Measurements from ENCODE around the gene RANBP10.

The RANBP10 gene

DNA sequence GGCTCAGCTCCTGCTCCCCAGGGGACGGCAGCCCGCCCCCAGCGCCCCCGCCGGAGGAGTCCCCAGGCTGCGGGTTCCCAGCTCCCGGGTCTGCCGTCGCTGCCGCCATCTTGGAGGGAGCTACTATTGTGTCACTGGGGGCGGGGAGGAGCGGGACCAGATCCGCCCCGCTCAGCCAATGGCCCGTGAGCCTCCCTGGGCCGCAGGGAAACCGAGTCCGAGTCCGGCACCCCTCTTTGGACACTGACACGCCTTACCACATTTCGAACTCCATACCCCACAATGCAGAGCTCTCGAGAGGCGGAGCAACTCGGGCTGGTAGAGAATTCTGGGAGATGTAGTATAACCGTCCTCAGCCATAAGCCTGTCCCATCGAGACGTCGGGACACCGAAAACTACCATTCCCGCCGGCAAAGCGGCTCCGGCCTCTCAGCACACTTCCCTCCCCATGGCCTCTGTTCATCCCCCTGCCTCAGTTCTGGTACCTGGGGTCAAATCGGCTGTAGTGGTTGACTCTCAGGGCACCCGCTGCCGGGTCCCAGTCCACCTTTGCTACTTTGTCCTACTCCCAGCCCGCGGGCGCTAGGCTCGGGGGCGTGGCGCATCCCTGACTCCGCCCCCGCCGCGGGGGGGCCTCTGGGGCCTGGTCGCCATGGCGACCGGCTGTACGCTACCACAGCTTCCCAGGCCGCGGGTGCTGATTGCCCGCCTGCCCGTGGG, at the start of gene RANBP10, which contains the start of gene TSNAXIP1:
TSS of gene RANBP10 (minus strand) at position 133 of the 720 bp plus-strand sequence. CDS start at position 109, 24 bp downstream.
TSS of gene TSNAXIP1 (plus strand) at position 462 of the 720 bp plus-strand sequence. CDS start 261 bp downstream, outside the sequence.
- H3K36me3 ChIP-seq (ENCODE audit: insufficient read depth, low read length): no peaks in the 10 kb centered on the region; the same call in 1 of the 2 replicates
- peak within 1 kb of the TSS; percentile 92 for H3K9ac ChIP-seq (ENCODE audit: insufficient read length)
- no peaks in the 10 kb centered on the region for H3K9me3 ChIP-seq (ENCODE audit: low read depth, low read length)
- DNase-seq (ENCODE audit: low read depth, low spot score): peak; percentile 86
- 0 out of 2 replicates have a peak within 1 kb of the TSS, but pooled peaks have one; percentile 25 for H3K27ac ChIP-seq
- TF ChIP-seq POLR2AphosphoS5 (IDR thresholded peaks at IDR 0.05; ENCODE audit: borderline replicate concordance, low read depth, low read length): peak; percentile 80
- no peak for TF ChIP-seq EZH2 (IDR thresholded peaks at IDR 0.05)
- peak within 1 kb of the TSS; percentile 86 for H3K4me3 ChIP-seq

DNA sequence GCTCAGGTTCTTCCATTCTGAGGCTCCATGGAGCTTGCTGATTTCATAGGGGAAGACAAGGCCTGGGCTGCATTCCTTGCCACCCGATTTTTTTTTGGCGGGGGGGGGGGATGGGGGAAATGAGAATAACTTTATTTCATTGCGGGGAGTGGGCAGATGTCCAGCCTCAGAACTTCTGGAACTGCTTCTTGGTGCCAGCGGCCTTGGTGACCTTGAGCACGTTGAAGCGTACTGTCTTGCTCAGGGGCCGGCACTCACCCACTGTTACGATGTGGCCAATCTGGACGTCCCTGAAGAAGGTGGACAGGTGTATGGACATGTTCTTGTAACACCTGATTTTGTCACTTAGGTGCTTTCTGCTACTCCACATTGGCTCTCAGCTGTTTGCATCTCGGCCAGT, 49.4 kb upstream of the RANBP10 start:
- DNase-seq (ENCODE audit: low read depth, low spot score): no peak
- Histone ChIP-seq H3K27ac (no peak overlapping the region), H3K9ac (ENCODE audit: insufficient read length) (no peak overlapping the region), H3K36me3 (ENCODE audit: insufficient read depth, low read length) (no peaks in the 10 kb centered on the region; the same call in 1 of the 2 replicates), H3K4me3 (no peak overlapping the region), H3K9me3 (ENCODE audit: low read depth, low read length) (no peaks in the 10 kb centered on the region)
- no peak for TF ChIP-seq POLR2AphosphoS5 (IDR thresholded peaks at IDR 0.05; ENCODE audit: borderline replicate concordance, low read depth, low read length)

DNA sequence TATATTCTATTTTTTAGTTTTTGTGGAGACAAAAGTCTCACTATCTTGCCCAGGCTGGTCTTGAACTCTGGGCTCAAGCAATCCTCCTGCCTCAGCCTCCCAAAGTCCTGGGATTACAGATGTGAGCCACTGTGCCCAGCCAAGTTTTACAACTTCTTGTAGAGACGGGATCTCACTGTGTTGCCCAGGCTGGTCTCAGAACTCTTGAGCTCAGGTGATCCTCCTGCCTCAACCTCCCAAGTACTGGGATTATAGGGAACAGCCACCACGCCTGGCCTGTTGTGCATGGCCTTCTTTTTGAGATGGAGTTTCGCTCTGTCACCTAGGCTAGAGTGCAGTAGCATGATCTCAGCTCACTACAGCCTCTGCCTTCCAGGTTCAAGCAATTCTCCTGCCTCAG, 47.3 kb upstream of the RANBP10 start:
- peaks cover 6% of the 10 kb centered on the region; the same call in 1 of the 2 replicates for H3K36me3 ChIP-seq (ENCODE audit: insufficient read depth, low read length)
- DNase-seq (ENCODE audit: low read depth, low spot score): no peak
- TF ChIP-seq FOXP2 (optimal IDR thresholded peaks at IDR 0.05; ENCODE audit: control extremely low read depth, extremely low read length, insufficient read depth): no peak
- no peak for TF ChIP-seq EZH2 (IDR thresholded peaks at IDR 0.05)
- TF ChIP-seq POLR2AphosphoS5 (IDR thresholded peaks at IDR 0.05; ENCODE audit: borderline replicate concordance, low read depth, low read length): no peak
- no peaks in the 10 kb centered on the region for H3K9me3 ChIP-seq (ENCODE audit: low read depth, low read length)
- H3K9ac ChIP-seq (ENCODE audit: insufficient read length): no peak overlapping the region
- H3K27ac ChIP-seq: no peak overlapping the region
- H3K4me3 ChIP-seq: no peak overlapping the region

DNA sequence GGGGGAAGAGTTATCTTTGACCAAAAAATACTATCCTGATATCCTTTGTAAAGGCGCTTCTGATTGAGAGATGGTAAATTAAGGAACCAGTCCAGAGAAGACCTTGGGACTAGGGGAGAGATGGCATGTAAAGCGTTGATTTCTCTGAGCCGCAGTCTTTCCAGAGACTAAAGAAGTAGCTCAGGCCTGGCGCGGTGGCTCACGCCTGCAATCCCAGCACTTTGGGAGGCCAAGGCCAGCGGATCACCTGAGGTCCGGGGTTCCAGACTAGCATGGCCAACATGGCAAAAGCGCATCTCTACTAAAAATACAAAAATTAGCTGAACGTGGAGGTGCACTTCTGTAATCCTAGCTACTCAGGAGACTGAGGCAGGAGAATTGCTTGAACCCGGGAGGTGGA, 41.8 kb upstream of the RANBP10 start:
- no peak for DNase-seq (ENCODE audit: low read depth, low spot score)
- no peak for TF ChIP-seq EZH2 (IDR thresholded peaks at IDR 0.05)
- no peak for TF ChIP-seq FOXP2 (optimal IDR thresholded peaks at IDR 0.05; ENCODE audit: control extremely low read depth, extremely low read length, insufficient read depth)
- TF ChIP-seq POLR2AphosphoS5 (IDR thresholded peaks at IDR 0.05; ENCODE audit: borderline replicate concordance, low read depth, low read length): no peak
- H3K36me3 ChIP-seq (ENCODE audit: insufficient read depth, low read length): peaks cover 6% of the 10 kb centered on the region; the same call in 1 of the 2 replicates
- H3K27ac ChIP-seq: no peak overlapping the region
- H3K9ac ChIP-seq (ENCODE audit: insufficient read length): peak overlapping the region; percentile 86
- no peaks in the 10 kb centered on the region for H3K9me3 ChIP-seq (ENCODE audit: low read depth, low read length)
- H3K4me3 ChIP-seq: peak overlapping the region; percentile 83

DNA sequence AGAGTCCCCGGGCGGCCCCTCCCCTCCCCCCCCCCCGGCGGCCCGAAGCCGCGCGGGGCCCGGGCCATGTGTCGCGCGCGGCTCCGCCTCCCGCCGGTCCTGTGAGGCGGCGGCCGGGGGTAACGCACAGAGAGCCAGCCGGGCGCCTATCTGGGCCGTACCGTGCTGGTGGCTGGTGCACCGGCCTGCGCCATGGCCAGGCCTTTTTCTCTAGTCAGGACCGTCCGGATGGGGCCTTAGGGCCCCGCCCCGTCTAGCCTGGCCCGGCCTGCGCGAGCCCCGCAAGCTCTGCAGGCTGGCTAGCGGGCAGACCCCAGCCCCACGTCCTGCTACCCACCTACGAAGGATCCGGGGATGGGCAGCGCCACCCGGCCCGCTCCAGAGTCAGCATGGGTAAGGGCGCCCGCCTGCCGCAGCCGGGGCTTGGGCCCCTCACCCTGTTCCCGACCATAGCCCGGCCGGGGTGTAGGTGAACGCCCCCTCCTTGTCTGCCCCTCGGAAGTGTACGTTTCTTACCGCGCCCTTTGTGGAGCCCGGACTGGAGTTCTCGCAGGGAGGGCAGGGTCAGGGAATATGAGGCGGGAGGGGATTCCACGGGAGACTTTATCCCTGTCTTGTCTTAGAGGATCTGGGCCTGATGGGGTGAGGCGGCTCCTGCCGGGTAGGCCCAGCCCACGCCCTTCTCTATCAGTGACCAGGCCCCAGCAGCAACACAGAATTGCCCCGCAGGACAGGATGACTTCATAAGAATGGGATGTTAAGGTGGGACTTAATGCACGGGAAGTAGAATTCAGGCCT, 40.9 kb upstream of the RANBP10 start, which contains the start of gene CENPT:
TSS of gene CENPT (minus strand) at position 630 of the 798 bp plus-strand sequence. CDS start 13,834 bp downstream, outside the sequence.
- peak within 1 kb of the TSS; percentile 86 for H3K9ac ChIP-seq (ENCODE audit: insufficient read length)
- TF ChIP-seq FOXP2 (optimal IDR thresholded peaks at IDR 0.05; ENCODE audit: control extremely low read depth, extremely low read length, insufficient read depth): no peak
- H3K27ac ChIP-seq: peak within 1 kb of the TSS; percentile 92
- peak within 1 kb of the TSS; percentile 83 for H3K4me3 ChIP-seq
- no peak for DNase-seq (ENCODE audit: low read depth, low spot score)
- no peaks in the 10 kb centered on the region for H3K9me3 ChIP-seq (ENCODE audit: low read depth, low read length)
- H3K36me3 ChIP-seq (ENCODE audit: insufficient read depth, low read length): peaks cover 6% of the 10 kb centered on the region; the same call in 1 of the 2 replicates

DNA sequence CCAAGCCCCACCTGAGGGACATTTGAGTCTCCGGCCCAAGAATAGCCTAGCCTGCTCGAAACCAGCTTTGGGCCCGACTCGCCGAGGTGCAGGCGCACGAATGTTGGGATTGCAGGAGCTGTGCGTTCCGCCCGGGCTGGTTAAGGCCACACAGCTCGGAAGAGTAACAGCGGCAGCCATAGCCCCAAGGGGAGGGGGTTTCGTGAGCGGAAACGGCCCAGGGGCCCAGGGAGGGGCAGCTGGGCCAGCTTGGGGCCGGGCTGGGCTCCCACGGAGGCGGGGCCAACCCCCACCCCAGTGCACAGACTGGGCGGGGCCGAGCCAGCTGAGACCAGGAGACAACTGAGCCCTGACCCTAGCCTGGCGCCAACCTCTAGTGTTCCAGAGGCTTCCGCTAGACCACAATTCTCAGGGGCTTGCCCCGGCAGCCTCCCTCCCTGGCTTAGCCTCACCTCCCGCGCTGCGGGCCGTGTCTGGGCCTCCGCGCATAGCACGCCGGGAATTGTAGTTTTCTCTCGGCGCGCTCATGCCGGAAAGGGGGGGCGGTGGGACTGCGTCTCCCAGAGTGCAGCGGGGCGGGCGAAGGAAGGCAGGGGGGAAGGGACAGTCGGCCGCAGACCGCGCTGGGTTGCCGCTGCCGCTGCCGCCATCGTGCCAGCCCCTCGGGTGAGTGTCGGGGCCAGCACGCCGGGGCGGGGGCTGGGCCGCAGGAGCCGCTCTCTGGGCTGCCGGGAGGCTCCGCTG, 40.1 kb upstream of the RANBP10 start, which contains the start of gene NUTF2:
TSS of gene NUTF2 (plus strand) at position 614 of the 744 bp plus-strand sequence. CDS start 18,198 bp downstream, outside the sequence.
- Histone ChIP-seq H3K36me3 (ENCODE audit: insufficient read depth, low read length) (peaks cover 6% of the 10 kb centered on the region; the same call in 1 of the 2 replicates), H3K9me3 (ENCODE audit: low read depth, low read length) (no peaks in the 10 kb centered on the region), H3K27ac (peak within 1 kb of the TSS; percentile 92), H3K4me3 (peak within 1 kb of the TSS; percentile 83), H3K9ac (ENCODE audit: insufficient read length) (peak within 1 kb of the TSS; percentile 86)
- peak; percentile 53; the same call in 1 of the 2 replicates for TF ChIP-seq POLR2AphosphoS5 (IDR thresholded peaks at IDR 0.05; ENCODE audit: borderline replicate concordance, low read depth, low read length)
- TF ChIP-seq FOXP2 (optimal IDR thresholded peaks at IDR 0.05; ENCODE audit: control extremely low read depth, extremely low read length, insufficient read depth): peak; percentile 59
- TF ChIP-seq EZH2 (IDR thresholded peaks at IDR 0.05): no peak
- DNase-seq (ENCODE audit: low read depth, low spot score): peak; percentile 47

DNA sequence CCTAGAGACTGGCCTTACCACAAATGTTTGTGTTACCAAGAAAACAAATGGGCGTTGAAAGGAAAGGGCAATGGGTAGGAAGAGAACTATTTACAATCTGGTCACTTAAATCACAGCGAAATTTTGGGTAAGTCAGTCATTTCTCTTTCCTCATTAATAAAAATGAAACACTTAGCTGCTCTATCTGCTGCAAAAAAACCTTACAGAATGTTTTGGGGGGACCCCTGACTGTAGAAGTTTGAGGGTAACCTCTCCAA, 39.6 kb upstream of the RANBP10 start:
- peaks cover 6% of the 10 kb centered on the region; the same call in 1 of the 2 replicates for H3K36me3 ChIP-seq (ENCODE audit: insufficient read depth, low read length)
- TF ChIP-seq EZH2 (IDR thresholded peaks at IDR 0.05) (no peak), FOXP2 (optimal IDR thresholded peaks at IDR 0.05; ENCODE audit: control extremely low read depth, extremely low read length, insufficient read depth) (no peak), POLR2AphosphoS5 (IDR thresholded peaks at IDR 0.05; ENCODE audit: borderline replicate concordance, low read depth, low read length) (no peak)
- no peaks in the 10 kb centered on the region for H3K9me3 ChIP-seq (ENCODE audit: low read depth, low read length)
- peak overlapping the region; percentile 83 for H3K4me3 ChIP-seq
- DNase-seq (ENCODE audit: low read depth, low spot score): no peak
- peak overlapping the region; percentile 92 for H3K27ac ChIP-seq
- H3K9ac ChIP-seq (ENCODE audit: insufficient read length): peak overlapping the region; percentile 86

Data from SK-N-MC (cell line).